AG04450 (cell line): ENCODE measurements around the gene ALG8. TPM values are rescaled to one million over a fixed set of nuclear protein-coding genes. Genes with fewer than 3 reads are reported as not detected.

Experiments
- CTCF ChIA-PET: fragments of 300-600, 350-600 bp; formaldehyde crosslinking; extraction: SDS; loops from one replicate; lab custom pipeline; 2022; ENCODE audit warnings: antibody characterized with exemption, inconsistent platforms; lab: Charles Lee
- POLR2A ChIA-PET: fragments of 350-600 bp; formaldehyde crosslinking; extraction: SDS; loops from one replicate; lab custom pipeline; 2021; ENCODE audit warnings: antibody characterized with exemption, inconsistent platforms; lab: Yijun Ruan, JAX
- DNase-seq: peaks from one replicate; pipeline ENCODE4 v3.0.0-alpha.2; 2011; ENCODE audit warnings: low read depth, low spot score
- H3K27ac ChIP-seq: one replicate; pipeline ENCODE4 v1.5.1; 2012; ENCODE audit warnings: low read depth, low read length, control low read depth
- H3K27me3 ChIP-seq: one replicate; pipeline ENCODE4 v1.6.0; 2012; ENCODE audit warnings: low read length; ENCODE audit not compliant: control insufficient read depth, insufficient read depth
- H3K4me3 ChIP-seq: 2 replicates; pipeline ENCODE4 v1.5.1; 2011; ENCODE audit warnings: mild to moderate bottlenecking, low read depth, low read length, control low read depth
- H3K9me3 ChIP-seq: 2 replicates; pipeline ENCODE4 v1.5.1; 2012; ENCODE audit warnings: low read length; ENCODE audit not compliant: control insufficient read depth, insufficient read depth
- polyA plus RNA-seq: library from polyadenylated mRNA; depleted of rRNA; stranded (reverse); fragments of >200 nt; gene quantifications from 2 replicates; pipeline ENCODE4 v1.2.3, GENCODE V29; 2011
- TF ChIP-seq, protein P1 (sequence below): IDR thresholded peaks from 2 replicates; pipeline ENCODE4 v1.5.1; 2011; ENCODE audit warnings: low read depth, low read length, control low read depth, inconsistent platforms

Gene ALG8
- polyA plus RNA-seq, 1 experiment: 80.0 TPM

DNA sequence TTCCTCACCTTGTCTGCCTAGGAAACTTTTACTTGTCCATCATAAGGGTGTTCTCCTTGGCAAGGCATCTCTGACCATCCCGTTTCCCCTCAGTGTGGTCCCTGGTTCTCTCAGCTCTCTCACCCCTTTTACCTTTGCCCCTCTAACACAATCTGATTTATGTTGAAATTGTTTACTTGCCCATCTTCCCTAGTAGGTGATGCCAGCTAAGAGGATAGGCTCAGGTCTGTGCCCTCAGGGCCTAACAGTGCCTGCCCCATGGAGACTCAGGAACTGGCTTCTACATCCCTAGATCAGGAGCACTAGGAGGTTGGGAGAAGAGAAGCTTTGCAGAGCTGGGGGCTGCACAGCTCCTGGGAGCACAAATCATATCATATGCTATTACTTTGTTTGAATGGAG lies 21.1 kb upstream of the ALG8 start:
- no peak for DNase-seq
- Histone ChIP-seq H3K27me3 (no peaks in the 10 kb centered on the region), H3K27ac (no peak overlapping the region), H3K9me3 (peaks cover 5% of the 10 kb centered on the region; the same call in 1 of the 2 replicates), H3K4me3 (no peak overlapping the region)
- ChIA-PET POLR2A (no interaction called here), CTCF (no interaction called here)
- TF ChIP-seq, protein P1, sequence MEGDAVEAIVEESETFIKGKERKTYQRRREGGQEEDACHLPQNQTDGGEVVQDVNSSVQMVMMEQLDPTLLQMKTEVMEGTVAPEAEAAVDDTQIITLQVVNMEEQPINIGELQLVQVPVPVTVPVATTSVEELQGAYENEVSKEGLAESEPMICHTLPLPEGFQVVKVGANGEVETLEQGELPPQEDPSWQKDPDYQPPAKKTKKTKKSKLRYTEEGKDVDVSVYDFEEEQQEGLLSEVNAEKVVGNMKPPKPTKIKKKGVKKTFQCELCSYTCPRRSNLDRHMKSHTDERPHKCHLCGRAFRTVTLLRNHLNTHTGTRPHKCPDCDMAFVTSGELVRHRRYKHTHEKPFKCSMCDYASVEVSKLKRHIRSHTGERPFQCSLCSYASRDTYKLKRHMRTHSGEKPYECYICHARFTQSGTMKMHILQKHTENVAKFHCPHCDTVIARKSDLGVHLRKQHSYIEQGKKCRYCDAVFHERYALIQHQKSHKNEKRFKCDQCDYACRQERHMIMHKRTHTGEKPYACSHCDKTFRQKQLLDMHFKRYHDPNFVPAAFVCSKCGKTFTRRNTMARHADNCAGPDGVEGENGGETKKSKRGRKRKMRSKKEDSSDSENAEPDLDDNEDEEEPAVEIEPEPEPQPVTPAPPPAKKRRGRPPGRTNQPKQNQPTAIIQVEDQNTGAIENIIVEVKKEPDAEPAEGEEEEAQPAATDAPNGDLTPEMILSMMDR: no peak

GRCh38 chr11:78158987-78159652 lies 19.7 kb upstream of the ALG8 start:
- no peak overlapping the region for H3K4me3 ChIP-seq
- no peaks in the 10 kb centered on the region for H3K9me3 ChIP-seq
- TF ChIP-seq, protein P1: no peak
- H3K27me3 ChIP-seq: no peaks in the 10 kb centered on the region
- CTCF ChIA-PET: interaction anchor here (1.0 kb wide), 1 partner anchor 10 kb away, joined by 8 read pairs; no protein-coding TSS in a partner anchor
- DNase-seq: no peak
- no peak overlapping the region for H3K27ac ChIP-seq
- POLR2A ChIA-PET: interaction anchor here (0.7 kb wide), 1 partner anchor 12 kb away, joined by 3 read pairs; no protein-coding TSS in a partner anchor

- ChIA-PET POLR2A (no interaction called here), CTCF (no interaction called here)
- no peak for DNase-seq
- Histone ChIP-seq H3K9me3 (no peaks in the 10 kb centered on the region), H3K27me3 (no peaks in the 10 kb centered on the region), H3K4me3 (no peak overlapping the region), H3K27ac (no peak overlapping the region)
- TF ChIP-seq, protein P1: no peak
Observed at GRCh38 chr11:78156127-78156844, 16.9 kb upstream of the ALG8 start.

DNA sequence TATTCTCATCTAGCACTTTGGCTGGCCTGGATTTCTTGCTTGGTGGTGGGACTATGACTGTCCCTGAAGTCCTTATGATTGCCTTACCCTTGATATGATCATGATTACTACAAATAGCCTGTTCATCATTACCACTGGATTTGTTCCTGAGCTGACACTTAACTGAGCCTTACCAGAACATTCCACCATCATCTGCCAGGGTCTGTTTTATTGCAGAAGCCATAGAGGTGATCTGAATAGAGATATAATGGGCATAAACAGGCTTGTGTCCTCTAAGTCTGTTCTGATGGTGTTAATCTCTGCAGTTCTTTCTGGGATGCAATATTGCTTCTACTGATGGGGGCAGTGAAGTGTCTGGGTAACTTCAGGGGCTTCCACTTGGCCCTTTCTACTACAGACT lies 12.4 kb upstream of the ALG8 start:
- DNase-seq: no peak
- H3K4me3 ChIP-seq: no peak overlapping the region
- TF ChIP-seq, protein P1: no peak
- CTCF ChIA-PET: interaction anchor here (0.5 kb wide), 1 partner anchor 274 kb away, joined by 5 read pairs; no protein-coding TSS in a partner anchor
- H3K9me3 ChIP-seq: no peaks in the 10 kb centered on the region
- POLR2A ChIA-PET: no interaction called here
- H3K27me3 ChIP-seq: no peaks in the 10 kb centered on the region
- no peak overlapping the region for H3K27ac ChIP-seq

GRCh38 chr11:78150754-78151153 lies 11.3 kb upstream of the ALG8 start:
- Histone ChIP-seq H3K9me3 (no peaks in the 10 kb centered on the region), H3K27ac (no peak overlapping the region), H3K27me3 (no peaks in the 10 kb centered on the region), H3K4me3 (no peak overlapping the region)
- POLR2A ChIA-PET: no interaction called here
- no peak for DNase-seq
- CTCF ChIA-PET: interaction anchor here (0.6 to 3.5 kb wide), 3 partner anchors 279 to 415 kb away, joined by 3 to 61 read pairs (median 3); no protein-coding TSS in a partner anchor
- TF ChIP-seq, protein P1: no peak
